HG02588 (cell line): ENCODE results near the gene FOXO3.

Experiments used
- ATAC-seq: cut with Tn5 transposase; IDR thresholded peaks from one replicate; pipeline ENCODE4 v1.9.1; 2021; ENCODE audit warnings: mild to moderate bottlenecking, moderate library complexity; ENCODE audit not compliant: unreplicated experiment

FOXO3 gene

DNA sequence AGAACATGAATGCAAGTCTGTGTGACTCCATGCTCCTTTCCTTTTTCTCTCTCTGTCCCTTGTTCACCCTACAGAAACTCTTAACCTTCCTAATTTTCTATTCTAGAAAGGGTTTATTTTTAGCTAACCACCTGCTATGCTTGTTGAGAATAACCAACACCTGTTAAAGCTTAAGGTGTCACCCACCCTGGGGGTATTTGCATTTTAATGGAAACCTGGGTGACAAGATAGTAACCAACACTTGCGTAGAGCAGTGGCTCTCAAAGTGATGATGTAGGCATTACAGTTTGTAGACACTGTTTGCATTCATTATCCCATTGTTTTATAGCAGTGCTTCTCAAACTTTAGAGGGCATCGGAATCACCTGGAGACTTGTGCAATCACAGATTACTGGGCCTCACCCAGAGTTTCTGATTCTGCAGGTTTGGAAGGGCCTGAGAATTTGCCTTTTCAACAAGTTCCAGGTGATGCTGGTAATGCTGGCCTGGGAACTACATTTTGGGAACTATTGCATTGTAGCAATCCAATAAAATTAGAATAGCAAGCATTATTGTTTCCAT lies 173.1 kb downstream of the FOXO3 start:
- ATAC-seq: no peak
